ENCODE results near the gene TP73. TPM values are rescaled to one million over a fixed set of nuclear protein-coding genes. Genes with fewer than 3 reads are reported as not detected.

The TP73 gene
- total RNA-seq, 6 experiments from 2014 or later = 0.05 to 2.3 (median 0.32) TPM

- DNase-seq (no peak), ATAC-seq (no peak)
- Histone ChIP-seq H3K27me3 (peaks cover 0 to 12% of the 10 kb centered on the region in 2 donors), H3K27ac (no peak overlapping the region), H3K36me3 (no peaks in the 10 kb centered on the region), H3K4me3 (no peak overlapping the region), H3K4me1 (peaks cover 0 to 9% (median 0%) of the 10 kb centered on the region in 4 donors), H3K9me3 (no peaks in the 10 kb centered on the region)
- WGBS (ENCODE audit: insufficient coverage, low coverage, low lambda C conversion rate, missing lambda C conversion rate) = 72% methylated on average over 5 of the region's 22 CpGs
- intact Hi-C loops (cut with DNase I) = no loop called here
- TF ChIP-seq, protein P1, sequence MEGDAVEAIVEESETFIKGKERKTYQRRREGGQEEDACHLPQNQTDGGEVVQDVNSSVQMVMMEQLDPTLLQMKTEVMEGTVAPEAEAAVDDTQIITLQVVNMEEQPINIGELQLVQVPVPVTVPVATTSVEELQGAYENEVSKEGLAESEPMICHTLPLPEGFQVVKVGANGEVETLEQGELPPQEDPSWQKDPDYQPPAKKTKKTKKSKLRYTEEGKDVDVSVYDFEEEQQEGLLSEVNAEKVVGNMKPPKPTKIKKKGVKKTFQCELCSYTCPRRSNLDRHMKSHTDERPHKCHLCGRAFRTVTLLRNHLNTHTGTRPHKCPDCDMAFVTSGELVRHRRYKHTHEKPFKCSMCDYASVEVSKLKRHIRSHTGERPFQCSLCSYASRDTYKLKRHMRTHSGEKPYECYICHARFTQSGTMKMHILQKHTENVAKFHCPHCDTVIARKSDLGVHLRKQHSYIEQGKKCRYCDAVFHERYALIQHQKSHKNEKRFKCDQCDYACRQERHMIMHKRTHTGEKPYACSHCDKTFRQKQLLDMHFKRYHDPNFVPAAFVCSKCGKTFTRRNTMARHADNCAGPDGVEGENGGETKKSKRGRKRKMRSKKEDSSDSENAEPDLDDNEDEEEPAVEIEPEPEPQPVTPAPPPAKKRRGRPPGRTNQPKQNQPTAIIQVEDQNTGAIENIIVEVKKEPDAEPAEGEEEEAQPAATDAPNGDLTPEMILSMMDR (IDR thresholded peaks at IDR 0.05) = no peak
- no peak for TF ChIP-seq POLR2A (IDR thresholded peaks at IDR 0.05)
Measured at GRCh38 chr1:3609016-3609768, 43.1 kb upstream of the TP73 start.

- H3K4me1 ChIP-seq = peaks cover 0 to 9% (median 0%) of the 10 kb centered on the region in 4 donors
- peaks cover 0 to 12% of the 10 kb centered on the region in 2 donors for H3K27me3 ChIP-seq
- DNase-seq (no peak), ATAC-seq (no peak)
- intact Hi-C loops (cut with DNase I) = no loop called here
- no peaks in the 10 kb centered on the region for H3K9me3 ChIP-seq
- no peak for TF ChIP-seq POLR2A (IDR thresholded peaks at IDR 0.05)
- TF ChIP-seq, protein P1 (IDR thresholded peaks at IDR 0.05) = no peak
- H3K36me3 ChIP-seq = no peaks in the 10 kb centered on the region
- 27% methylated on average over 3 of the region's 24 CpGs for whole genome bisulfite sequencing (ENCODE audit: insufficient coverage, low coverage, low lambda C conversion rate, missing lambda C conversion rate)
- H3K4me3 ChIP-seq = no peak overlapping the region
- H3K27ac ChIP-seq = no peak overlapping the region
Measured at GRCh38 chr1:3609769-3610526, 42.4 kb upstream of the TP73 start.

DNA sequence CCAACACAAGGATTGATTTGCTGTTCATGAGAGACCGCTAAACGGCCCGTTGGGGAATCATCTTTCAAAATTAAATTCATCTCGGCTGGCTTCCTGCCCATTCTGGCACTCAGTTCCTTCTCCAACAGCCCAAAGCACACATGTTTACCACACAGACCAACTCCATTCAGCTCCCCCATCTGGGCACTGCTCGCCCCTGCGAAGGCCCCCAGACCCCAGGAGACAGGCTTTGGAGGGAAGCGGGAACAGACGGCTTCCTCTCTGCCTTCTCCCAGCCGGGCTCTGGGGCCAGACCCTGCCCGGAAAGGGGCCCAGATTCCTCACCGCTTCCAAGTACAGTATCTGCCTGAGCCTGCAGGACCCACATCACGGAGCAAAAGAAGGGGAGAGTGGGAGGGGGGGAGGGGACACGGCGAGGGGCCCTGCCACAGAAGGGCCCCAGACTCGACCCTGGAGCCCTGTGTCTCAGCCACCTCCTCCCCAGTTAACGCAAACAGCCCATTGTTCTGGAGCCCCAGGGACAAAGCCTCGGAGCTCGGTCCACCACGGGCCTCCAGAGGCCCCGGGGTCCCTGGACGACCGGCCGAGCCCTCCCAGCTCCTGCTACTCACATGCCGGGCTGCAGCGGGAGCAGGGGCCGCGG, 41.7 kb upstream of the TP73 start:
- TF ChIP-seq, protein P1 (IDR thresholded peaks at IDR 0.05) = no peak
- no peak for TF ChIP-seq POLR2A (IDR thresholded peaks at IDR 0.05)
- 10% methylated on average over 13 of the region's 27 CpGs for WGBS (ENCODE audit: insufficient coverage, low coverage, low lambda C conversion rate, missing lambda C conversion rate)
- Histone ChIP-seq H3K36me3 (no peaks in the 10 kb centered on the region), H3K27me3 (peaks cover 0 to 12% of the 10 kb centered on the region in 2 donors), H3K27ac (no peak overlapping the region), H3K4me3 (peak overlapping the region; percentile 26 to 33 (median 31)), H3K9me3 (no peaks in the 10 kb centered on the region), H3K4me1 (peaks cover 0 to 9% (median 0%) of the 10 kb centered on the region in 4 donors)
- intact Hi-C loops (cut with DNase I) = no loop called here
- ATAC-seq = no peak
- DNase-seq = no peak

- peak within 1 kb of the TSS; percentile 26 to 33 (median 31) for H3K4me3 ChIP-seq
- no peaks in the 10 kb centered on the region for H3K36me3 ChIP-seq
- ATAC-seq (peak; percentile 69 to 80 (median 72)), DNase-seq (peak in 2 of 3 donors; percentile 67 to 72)
- H3K4me1 ChIP-seq = peaks cover 0 to 9% (median 0%) of the 10 kb centered on the region in 4 donors
- no peak for TF ChIP-seq POLR2A (IDR thresholded peaks at IDR 0.05)
- no peak within 1 kb of the TSS for H3K27ac ChIP-seq
- peaks cover 0 to 12% of the 10 kb centered on the region in 2 donors for H3K27me3 ChIP-seq
- 2% methylated on average over 13 of the region's 87 CpGs for WGBS (ENCODE audit: insufficient coverage, low coverage, low lambda C conversion rate, missing lambda C conversion rate)
- intact Hi-C loops (cut with DNase I) = no loop called here
- no peaks in the 10 kb centered on the region for H3K9me3 ChIP-seq
Measured at GRCh38 chr1:3611170-3612019, 40.9 kb upstream of the TP73 start, which contains the start of gene MEGF6. Gene MEGF6, minus strand, starts transcription at chr1:3611508. Its CDS starts 240 bp downstream, at chr1:3611268.

Measured in right lobe of liver (tissue), 6 donors.